Measurements from ENCODE around the gene C6orf62.

C6orf62 gene

DNA sequence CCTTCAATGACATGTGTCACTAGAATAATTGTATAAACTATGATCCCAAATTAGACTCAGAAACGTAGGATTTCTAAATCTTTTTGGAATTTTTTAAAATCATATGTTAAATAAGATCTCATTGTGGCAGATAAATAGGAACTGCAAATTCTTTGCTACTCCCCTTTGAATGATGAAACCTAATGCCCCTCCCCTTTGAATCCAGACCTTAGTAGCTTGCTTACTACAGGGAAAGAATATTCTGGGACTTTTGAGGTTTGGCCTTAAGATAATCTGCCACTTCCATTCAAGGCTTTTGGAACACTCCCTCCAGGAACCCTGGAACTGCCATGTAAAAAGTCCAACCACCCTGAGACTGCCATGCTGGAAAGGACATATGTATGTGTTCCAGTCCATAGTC is 59.4 kb downstream of the C6orf62 start:
- H3K9ac ChIP-seq (ENCODE audit: low read length): no peak overlapping the region
- no peaks in the 10 kb centered on the region for H3K36me3 ChIP-seq (ENCODE audit: control insufficient read depth, insufficient read depth, low read length)
- H3K4me1 ChIP-seq (ENCODE audit: control insufficient read depth, insufficient read depth, low read length): peaks cover 13% of the 10 kb centered on the region
- no peaks in the 10 kb centered on the region for H3K9me3 ChIP-seq (ENCODE audit: control insufficient read depth, low read length)
- H3K27me3 ChIP-seq (ENCODE audit: control insufficient read depth, insufficient read depth, low read length): no peaks in the 10 kb centered on the region
- H3K4me3 ChIP-seq (ENCODE audit: low read length): no peak overlapping the region

- H3K36me3 ChIP-seq (ENCODE audit: control insufficient read depth, insufficient read depth, low read length): no peaks in the 10 kb centered on the region
- H3K9me3 ChIP-seq (ENCODE audit: control insufficient read depth, low read length): no peaks in the 10 kb centered on the region
- H3K4me1 ChIP-seq (ENCODE audit: control insufficient read depth, insufficient read depth, low read length): peaks cover 13% of the 10 kb centered on the region
- H3K4me3 ChIP-seq (ENCODE audit: low read length): no peak overlapping the region
- no peaks in the 10 kb centered on the region for H3K27me3 ChIP-seq (ENCODE audit: control insufficient read depth, insufficient read depth, low read length)
- no peak overlapping the region for H3K9ac ChIP-seq (ENCODE audit: low read length)
Measured at GRCh38 chr6:24658573-24659560, 60.1 kb downstream of the C6orf62 start.

DNA sequence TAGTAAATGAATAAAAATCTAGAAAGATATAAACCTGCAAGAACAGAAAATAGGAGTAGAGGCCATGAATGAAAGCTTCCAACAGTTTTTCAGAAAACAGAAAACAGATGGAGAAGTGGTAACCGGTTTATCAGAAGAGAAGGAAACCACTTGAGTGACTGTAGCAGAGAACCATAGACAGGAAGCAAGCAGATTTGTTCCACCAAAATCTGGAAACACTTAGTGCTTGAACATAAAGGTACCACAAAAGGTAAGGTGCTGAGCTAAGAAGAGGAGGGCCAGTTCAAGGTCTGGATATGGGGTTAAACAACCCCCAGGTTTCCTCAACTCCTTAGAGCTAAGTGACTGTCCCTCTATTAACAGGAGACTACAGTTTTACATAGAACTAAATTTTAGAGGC is 63.7 kb downstream of the C6orf62 start:
- Histone ChIP-seq H3K4me3 (ENCODE audit: low read length) (no peak overlapping the region), H3K9ac (ENCODE audit: low read length) (no peak overlapping the region), H3K27me3 (ENCODE audit: control insufficient read depth, insufficient read depth, low read length) (no peaks in the 10 kb centered on the region), H3K36me3 (ENCODE audit: control insufficient read depth, insufficient read depth, low read length) (no peaks in the 10 kb centered on the region), H3K4me1 (ENCODE audit: control insufficient read depth, insufficient read depth, low read length) (peaks cover 13% of the 10 kb centered on the region), H3K9me3 (ENCODE audit: control insufficient read depth, low read length) (no peaks in the 10 kb centered on the region)

Measured in mucosa of stomach (tissue), 1 donor.